ENCODE measurements around the gene CAPN10. TPM values are rescaled to one million over a fixed set of nuclear protein-coding genes. Genes with fewer than 3 reads are reported as not detected.

The CAPN10 gene
- total RNA-seq, 1 donor from 2014 or later = 61.8 TPM

GRCh38 chr2:240638512-240639160 is 52.1 kb downstream of the CAPN10 start:
- H3K27ac Mint-ChIP-seq = no peak overlapping the region
- ATAC-seq (ENCODE audit: low read depth) = no peak

DNA sequence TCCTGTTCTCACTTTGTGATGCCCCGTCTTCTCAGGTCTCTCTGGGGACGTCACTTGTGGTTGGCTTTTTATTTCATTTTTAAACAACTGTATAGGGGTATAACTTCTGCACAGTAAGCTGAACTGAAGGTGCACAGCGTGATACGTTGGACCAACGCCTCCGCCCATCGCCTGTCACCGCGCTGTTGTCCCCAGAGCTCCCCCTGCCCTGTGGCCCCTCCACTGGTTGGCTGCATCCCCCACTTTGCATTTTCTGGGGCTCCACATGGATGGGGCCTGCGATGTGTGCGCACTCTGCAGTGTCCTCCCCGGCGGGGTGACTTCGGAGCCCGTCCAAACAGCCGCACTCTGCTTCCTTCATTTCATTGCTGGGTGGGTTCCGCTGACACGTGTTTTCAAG is 53.0 kb downstream of the CAPN10 start:
- no peaks in the 10 kb centered on the region for H3K4me1 Mint-ChIP-seq

More at GRCh38 chr2:240638512-240639160, 52.1 kb downstream of the CAPN10 start:
- TF ChIP-seq, protein P1, sequence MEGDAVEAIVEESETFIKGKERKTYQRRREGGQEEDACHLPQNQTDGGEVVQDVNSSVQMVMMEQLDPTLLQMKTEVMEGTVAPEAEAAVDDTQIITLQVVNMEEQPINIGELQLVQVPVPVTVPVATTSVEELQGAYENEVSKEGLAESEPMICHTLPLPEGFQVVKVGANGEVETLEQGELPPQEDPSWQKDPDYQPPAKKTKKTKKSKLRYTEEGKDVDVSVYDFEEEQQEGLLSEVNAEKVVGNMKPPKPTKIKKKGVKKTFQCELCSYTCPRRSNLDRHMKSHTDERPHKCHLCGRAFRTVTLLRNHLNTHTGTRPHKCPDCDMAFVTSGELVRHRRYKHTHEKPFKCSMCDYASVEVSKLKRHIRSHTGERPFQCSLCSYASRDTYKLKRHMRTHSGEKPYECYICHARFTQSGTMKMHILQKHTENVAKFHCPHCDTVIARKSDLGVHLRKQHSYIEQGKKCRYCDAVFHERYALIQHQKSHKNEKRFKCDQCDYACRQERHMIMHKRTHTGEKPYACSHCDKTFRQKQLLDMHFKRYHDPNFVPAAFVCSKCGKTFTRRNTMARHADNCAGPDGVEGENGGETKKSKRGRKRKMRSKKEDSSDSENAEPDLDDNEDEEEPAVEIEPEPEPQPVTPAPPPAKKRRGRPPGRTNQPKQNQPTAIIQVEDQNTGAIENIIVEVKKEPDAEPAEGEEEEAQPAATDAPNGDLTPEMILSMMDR (IDR thresholded peaks at IDR 0.05) = no peak
- intact Hi-C loops (cut with micrococcal nuclease) = no loop called here
- POLR2A ChIA-PET = no interaction called here
- Mint-ChIP-seq H3K4me3 (no peak overlapping the region), H3K9me3 (peaks cover 6% of the 10 kb centered on the region), H3K4me1 (no peaks in the 10 kb centered on the region), H3K27me3 (no peaks in the 10 kb centered on the region), H3K36me3 (ENCODE audit: low read depth) (no peaks in the 10 kb centered on the region)
- no peak for DNase-seq
- CTCF ChIA-PET = no interaction called here

DNA sequence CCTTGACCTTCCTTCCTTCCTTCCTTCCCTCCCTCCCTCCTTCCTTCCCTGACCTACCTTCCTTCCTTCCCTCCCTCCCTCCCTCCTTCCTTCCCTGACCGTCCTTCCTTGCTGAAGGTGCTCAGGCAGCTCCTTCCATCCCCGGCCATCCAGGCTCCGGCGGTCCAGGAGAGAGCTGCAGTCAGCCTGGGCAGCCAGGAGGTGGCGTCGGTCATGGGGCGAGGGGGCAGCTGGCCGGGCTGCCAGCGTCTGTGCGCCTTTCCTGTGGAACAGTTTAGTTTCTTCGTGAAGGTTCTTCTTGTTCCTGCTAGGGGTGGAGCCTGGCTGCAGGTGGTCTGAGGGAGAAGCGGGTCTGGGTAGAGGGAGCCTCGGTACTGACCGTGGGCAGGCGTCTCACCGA is 54.4 kb downstream of the CAPN10 start:
- CTCF ChIA-PET = no interaction called here
- H3K9me3 Mint-ChIP-seq = no peaks in the 10 kb centered on the region
- DNase-seq = no peak
- H3K4me3 Mint-ChIP-seq = no peak overlapping the region
- no peak overlapping the region for H3K27ac Mint-ChIP-seq
- intact Hi-C loops (cut with micrococcal nuclease) = no loop called here
- TF ChIP-seq, protein P1 (IDR thresholded peaks at IDR 0.05) = no peak
- no peaks in the 10 kb centered on the region for H3K27me3 Mint-ChIP-seq
- POLR2A ChIA-PET = no interaction called here
- H3K36me3 Mint-ChIP-seq (ENCODE audit: low read depth) = no peaks in the 10 kb centered on the region
- ATAC-seq (ENCODE audit: low read depth) = no peak
- H3K4me1 Mint-ChIP-seq = no peaks in the 10 kb centered on the region

More for the DNA sequence above, 53.0 kb downstream of the CAPN10 start:
- Mint-ChIP-seq H3K27ac (no peak overlapping the region), H3K27me3 (no peaks in the 10 kb centered on the region), H3K9me3 (no peaks in the 10 kb centered on the region), H3K4me3 (no peak overlapping the region), H3K36me3 (ENCODE audit: low read depth) (no peaks in the 10 kb centered on the region)
- intact Hi-C loops (cut with micrococcal nuclease) = no loop called here
- ChIA-PET POLR2A (no interaction called here), CTCF (no interaction called here)
- TF ChIP-seq, protein P1 (IDR thresholded peaks at IDR 0.05) = no peak
- ATAC-seq (ENCODE audit: low read depth) = no peak
- no peak for DNase-seq

DNA sequence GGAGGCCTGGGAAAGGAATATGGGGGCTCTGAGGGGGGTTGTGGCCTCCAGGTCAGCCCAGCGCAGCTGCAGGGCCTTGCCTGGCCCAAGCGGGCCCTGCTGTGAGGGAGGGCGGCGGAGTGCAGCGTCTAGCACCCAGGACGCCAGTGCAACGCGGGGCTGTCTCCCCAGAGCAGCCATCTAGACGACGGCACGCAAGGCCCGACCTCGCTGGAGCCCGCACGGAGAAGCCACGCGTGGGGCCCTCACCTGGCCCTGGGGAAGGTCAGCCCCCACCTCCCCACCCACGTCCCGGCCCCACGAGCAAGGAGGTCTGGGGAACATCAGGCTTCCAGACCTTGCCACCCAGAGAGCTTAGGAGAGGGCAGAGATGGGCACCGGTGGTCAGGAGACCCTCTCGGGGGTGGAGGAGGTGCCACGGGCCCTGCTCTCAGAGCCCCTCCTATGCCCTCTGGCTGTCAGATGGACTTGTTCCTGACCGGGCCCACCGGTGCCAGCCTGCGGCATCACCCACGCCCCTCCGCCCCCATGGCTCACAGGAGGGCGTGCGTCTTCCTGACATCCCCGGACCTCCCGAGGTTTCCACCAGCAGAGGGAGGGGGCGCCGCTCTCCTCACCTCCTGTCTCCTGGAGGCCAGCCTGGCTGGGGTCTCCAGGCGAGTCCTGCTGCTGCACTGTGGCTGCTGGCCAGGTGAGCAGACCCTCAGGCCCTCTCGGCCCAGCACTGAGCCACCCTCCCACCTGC is 55.7 kb downstream of the CAPN10 start:
- no peaks in the 10 kb centered on the region for H3K27me3 Mint-ChIP-seq
- POLR2A ChIA-PET = no interaction called here
- DNase-seq = no peak
- intact Hi-C loops (cut with micrococcal nuclease) = no loop called here
- no peaks in the 10 kb centered on the region for H3K4me1 Mint-ChIP-seq
- no peak overlapping the region for H3K4me3 Mint-ChIP-seq
- H3K36me3 Mint-ChIP-seq (ENCODE audit: low read depth) = no peaks in the 10 kb centered on the region
- ATAC-seq (ENCODE audit: low read depth) = no peak
- H3K9me3 Mint-ChIP-seq = no peaks in the 10 kb centered on the region
- TF ChIP-seq, protein P1 (IDR thresholded peaks at IDR 0.05) = no peak
- CTCF ChIA-PET = no interaction called here
- no peak overlapping the region for H3K27ac Mint-ChIP-seq

DNA sequence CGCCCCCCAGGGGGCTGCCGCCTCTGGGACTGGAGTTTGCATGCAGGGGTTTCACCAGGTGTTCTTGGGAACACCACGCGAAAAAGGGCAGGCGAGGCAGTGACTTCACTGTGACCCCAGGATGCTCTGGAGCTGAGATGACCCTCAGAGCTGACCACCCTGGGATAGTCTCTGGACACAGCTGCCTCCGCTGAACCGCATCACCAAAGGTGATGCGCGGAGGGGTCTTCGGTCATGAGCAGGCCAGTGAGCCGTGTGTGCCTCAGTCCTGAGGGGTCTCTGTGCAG is 56.2 kb downstream of the CAPN10 start:
- ChIA-PET POLR2A (no interaction called here), CTCF (no interaction called here)
- H3K4me3 Mint-ChIP-seq = no peak overlapping the region
- no peaks in the 10 kb centered on the region for H3K36me3 Mint-ChIP-seq (ENCODE audit: low read depth)
- H3K27me3 Mint-ChIP-seq = peaks cover 4% of the 10 kb centered on the region
- intact Hi-C loops (cut with micrococcal nuclease) = no loop called here
- H3K27ac Mint-ChIP-seq = no peak overlapping the region
- ATAC-seq (ENCODE audit: low read depth) = no peak
- H3K9me3 Mint-ChIP-seq = no peaks in the 10 kb centered on the region
- H3K4me1 Mint-ChIP-seq = no peaks in the 10 kb centered on the region
- no peak for DNase-seq
- TF ChIP-seq, protein P1 (IDR thresholded peaks at IDR 0.05) = no peak

Measured in activated B cell treated with CpG ODN at 0.5 μM for 24 hours (primary cell).